Fibroblast of pulmonary artery (primary cell): ENCODE results near the gene TSHR.

ENCODE experiments used
- DNase-seq: peaks from one replicate; pipeline ENCODE4 v3.0.0-alpha.2; 2010; ENCODE audit warnings: low read depth
- H3K4me3 ChIP-seq: replicated peaks from 2 replicates; pipeline ENCODE4 v1.5.1; 2011; ENCODE audit warnings: low read depth, mild to moderate bottlenecking, control low read depth, low read length, moderate library complexity
- CTCF ChIP-seq: IDR thresholded peaks from 2 replicates; pipeline ENCODE4 v1.5.1; 2011; ENCODE audit warnings: mild to moderate bottlenecking, control low read depth, low read length, inconsistent platforms; ENCODE audit errors: missing control alignments

TSHR gene

GRCh38 chr14:81123811-81124210 lies 168.4 kb downstream of the TSHR start:
- no peak for TF ChIP-seq CTCF
- H3K4me3 ChIP-seq = no peak overlapping the region
- no peak for DNase-seq

- TF ChIP-seq CTCF = no peak
- DNase-seq = no peak
- H3K4me3 ChIP-seq = no peak overlapping the region
These were observed 170.1 kb downstream of the TSHR start for GRCh38 chr14:81125536-81125935.

- no peak for TF ChIP-seq CTCF
- peak; percentile 51 for DNase-seq
- H3K4me3 ChIP-seq = no peak overlapping the region
These were observed 172.4 kb downstream of the TSHR start for GRCh38 chr14:81127785-81128184.

- H3K4me3 ChIP-seq = no peak overlapping the region
- no peak for TF ChIP-seq CTCF
- DNase-seq = no peak
These were observed 173.8 kb downstream of the TSHR start for GRCh38 chr14:81129242-81129641.

GRCh38 chr14:81132468-81132867 lies 177.0 kb downstream of the TSHR start:
- DNase-seq = no peak
- H3K4me3 ChIP-seq = no peak overlapping the region
- no peak for TF ChIP-seq CTCF

- TF ChIP-seq CTCF = no peak
- no peak overlapping the region for H3K4me3 ChIP-seq
- no peak for DNase-seq
These were observed 178.0 kb downstream of the TSHR start for GRCh38 chr14:81133400-81133799.

- H3K4me3 ChIP-seq = no peak overlapping the region
- TF ChIP-seq CTCF = no peak
- peak; percentile 40 for DNase-seq
These were observed 181.9 kb downstream of the TSHR start for GRCh38 chr14:81137316-81137715.
